ENCODE results near the gene KCNA1. TPM values are rescaled to one million over a fixed set of nuclear protein-coding genes. Genes with fewer than 3 reads are reported as not detected.

KCNA1 gene
- total and polyA plus RNA-seq, 2 donors (not counting 3 experiments of a cell fraction or from before 2014, with no cell fraction given), result not detected

- Histone ChIP-seq H3K9ac (replicated peaks; ENCODE audit: extremely low read depth, insufficient read depth, low read length) (no peak overlapping the region), H3K9me1 (replicated peaks; ENCODE audit: control insufficient read depth, extremely low read depth, insufficient read depth, low read length) (no peaks in the 10 kb centered on the region), H3K27ac (ENCODE audit: insufficient read depth, low read depth, low read length) (no peak overlapping the region), H4K20me1 (replicated peaks; ENCODE audit: control insufficient read depth, extremely low read depth, insufficient read depth, low read length) (no peaks in the 10 kb centered on the region), H3K36me3 (ENCODE audit: control insufficient read depth in 2 of 2, extremely low read depth in 1 of 2, insufficient read depth in 2 of 2, low read length in 2 of 2) (no peaks in the 10 kb centered on the region), H3K9me3 (replicated peaks; ENCODE audit: control insufficient read depth, insufficient read depth, low read length) (no peaks in the 10 kb centered on the region), H3K79me2 (ENCODE audit: control insufficient read depth, insufficient read depth, low read length) (no peaks in the 10 kb centered on the region), H2AFZ (ENCODE audit: low read depth, low read length) (no peak overlapping the region), H3K27me3 (ENCODE audit: control insufficient read depth in 2 of 2, insufficient read depth in 2 of 2, low read length in 2 of 2) (peaks cover 0 to 2% of the 10 kb centered on the region in 2 experiments), H3K4me1 (ENCODE audit: control insufficient read depth, extremely low read depth, insufficient read depth, low read length) (no peaks in the 10 kb centered on the region), H3K4me2 (ENCODE audit: insufficient read depth, low read length) (no peak overlapping the region), H3K4me3 (replicated peaks in 1 of 3; ENCODE audit: insufficient read depth in 1 of 3, low read depth in 1 of 3, low read length in 3 of 3) (no peak overlapping the region)
- dilution Hi-C loops (cut with MboI; ENCODE audit: extremely low pct_ligation_motif_present, low sequenced_read_pairs), result no loop called here
- POLR2A ChIA-PET, result no interaction called here
- FAIRE-seq (no peak), DNase-seq (ENCODE audit: low read depth, low spot score) (no peak)
- CTCF ChIA-PET, result no interaction called here
- no TSS peak for BruUV-seq (replicated peaks)
- intact Hi-C loops (cut with micrococcal nuclease), result no loop called here
- no peak for TF ChIP-seq JUN (IDR thresholded peaks at IDR 0.05; ENCODE audit: borderline replicate concordance, insufficient read depth, insufficient read length, low read depth)
- TF ChIP-seq GATA2 (IDR thresholded peaks at IDR 0.05; ENCODE audit: insufficient read depth, insufficient read length, low read depth, low read length), result no peak
- TF ChIP-seq POLR2AphosphoS5 (IDR thresholded peaks at IDR 0.05; ENCODE audit: insufficient read depth, low read depth, low read length), result no peak
- TF ChIP-seq EZH2 (IDR thresholded peaks at IDR 0.05; ENCODE audit: borderline replicate concordance, low read depth, low read length, severe bottlenecking), result no peak
- TF ChIP-seq POLR2A (IDR thresholded peaks at IDR 0.05; ENCODE audit: low read depth, low read length), result no peak
- TF ChIP-seq, protein P1, sequence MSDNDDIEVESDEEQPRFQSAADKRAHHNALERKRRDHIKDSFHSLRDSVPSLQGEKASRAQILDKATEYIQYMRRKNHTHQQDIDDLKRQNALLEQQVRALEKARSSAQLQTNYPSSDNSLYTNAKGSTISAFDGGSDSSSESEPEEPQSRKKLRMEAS (IDR thresholded peaks at IDR 0.05; ENCODE audit: insufficient read depth, insufficient read length), result no peak
- TF ChIP-seq FOS (IDR thresholded peaks at IDR 0.05; ENCODE audit: borderline replicate concordance, insufficient read depth, low read length), result no peak
- TF ChIP-seq CTCF (IDR thresholded peaks at IDR 0.05; ENCODE audit: extremely low read depth in 1 of 2, insufficient read depth in 1 of 2, low read depth in 1 of 2, low read length in 2 of 2), result no peak
- no peak for TF ChIP-seq MYC (IDR thresholded peaks at IDR 0.05; ENCODE audit: low read depth, low read length)
These were observed 9.4 kb upstream of the KCNA1 start for GRCh38 chr12:4900327-4900726.
